ENCODE results near the gene EEF2.

- TF ChIP-seq CTCF (conservative IDR thresholded peaks at IDR 0.05; ENCODE audit: low read length) (no peak), EZH2phosphoT487 (IDR thresholded peaks at IDR 0.05; ENCODE audit: borderline replicate concordance) (no peak)
Observed at GRCh38 chr19:4023600-4024398, 38.5 kb upstream of the EEF2 start.

All from Loucy (cell line).